Keratinocyte (primary cell): ENCODE results near the gene SBNO1.

Source experiments
- EZH2 ChIP-seq: IDR thresholded peaks from one replicate; pipeline ENCODE4 v1.6.1; 2012; ENCODE audit warnings: inconsistent platforms, mild to moderate bottlenecking, low read length, moderate library complexity
- TF ChIP-seq, protein P1 (sequence below), 3 experiments: IDR thresholded peaks in 1 of 3; conservative IDR thresholded peaks in 1 of 3; optimal IDR thresholded peaks in 1 of 3; 2 replicates in 2 of 3; 3 replicates in 1 of 3; pipeline versions ENCODE3 to v1.5.1; 2011; ENCODE audit warnings: low read length in 3 of 3, mild to moderate bottlenecking in 3 of 3, moderate library complexity in 2 of 3, control low read depth in 1 of 3, inconsistent platforms in 1 of 3; ENCODE audit not compliant: insufficient read depth in 2 of 3; ENCODE audit errors: extremely low read depth in 1 of 3

DNA sequence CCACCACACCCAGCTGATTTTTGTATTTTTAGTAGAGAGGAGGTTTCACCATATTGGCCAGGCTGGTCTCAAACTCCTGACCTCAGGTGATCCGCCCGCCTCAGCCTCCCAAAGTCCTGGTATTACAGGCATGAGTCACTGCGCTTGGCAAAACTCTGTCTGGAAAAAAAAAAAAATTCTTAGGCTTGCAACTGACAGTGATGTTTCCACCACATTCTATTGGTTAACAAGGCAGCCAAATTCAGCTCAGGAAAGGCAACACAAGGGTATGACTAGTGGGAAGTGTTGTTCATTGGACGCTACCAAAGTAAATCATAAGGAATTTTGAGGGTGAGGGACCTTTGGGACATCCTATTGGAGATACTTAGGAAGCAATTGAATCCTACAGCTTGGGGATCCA is 2.9 kb upstream of the SBNO1 start:
- TF ChIP-seq, protein P1, sequence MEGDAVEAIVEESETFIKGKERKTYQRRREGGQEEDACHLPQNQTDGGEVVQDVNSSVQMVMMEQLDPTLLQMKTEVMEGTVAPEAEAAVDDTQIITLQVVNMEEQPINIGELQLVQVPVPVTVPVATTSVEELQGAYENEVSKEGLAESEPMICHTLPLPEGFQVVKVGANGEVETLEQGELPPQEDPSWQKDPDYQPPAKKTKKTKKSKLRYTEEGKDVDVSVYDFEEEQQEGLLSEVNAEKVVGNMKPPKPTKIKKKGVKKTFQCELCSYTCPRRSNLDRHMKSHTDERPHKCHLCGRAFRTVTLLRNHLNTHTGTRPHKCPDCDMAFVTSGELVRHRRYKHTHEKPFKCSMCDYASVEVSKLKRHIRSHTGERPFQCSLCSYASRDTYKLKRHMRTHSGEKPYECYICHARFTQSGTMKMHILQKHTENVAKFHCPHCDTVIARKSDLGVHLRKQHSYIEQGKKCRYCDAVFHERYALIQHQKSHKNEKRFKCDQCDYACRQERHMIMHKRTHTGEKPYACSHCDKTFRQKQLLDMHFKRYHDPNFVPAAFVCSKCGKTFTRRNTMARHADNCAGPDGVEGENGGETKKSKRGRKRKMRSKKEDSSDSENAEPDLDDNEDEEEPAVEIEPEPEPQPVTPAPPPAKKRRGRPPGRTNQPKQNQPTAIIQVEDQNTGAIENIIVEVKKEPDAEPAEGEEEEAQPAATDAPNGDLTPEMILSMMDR (optimal IDR thresholded peaks at IDR 0.05 in 1 of 3, IDR thresholded peaks at IDR 0.05 in 1 of 3, conservative IDR thresholded peaks at IDR 0.05 in 1 of 3; ENCODE audit: extremely low read depth in 1 of 3, insufficient read depth in 2 of 3, low read length in 3 of 3), result no peak
- TF ChIP-seq EZH2, result no peak
